Measurements from ENCODE around the gene GPD1. TPM values are rescaled to one million over a fixed set of nuclear protein-coding genes. Genes with fewer than 3 reads are reported as not detected.
"Not testable (repeated sequence)": the region's sequence is repeated elsewhere in the genome, so short reads cannot be mapped to it uniquely, and the experiment has no call there.

GPD1 gene
- total RNA-seq, 1 experiment from 2014 or later = 0.58 TPM

DNA sequence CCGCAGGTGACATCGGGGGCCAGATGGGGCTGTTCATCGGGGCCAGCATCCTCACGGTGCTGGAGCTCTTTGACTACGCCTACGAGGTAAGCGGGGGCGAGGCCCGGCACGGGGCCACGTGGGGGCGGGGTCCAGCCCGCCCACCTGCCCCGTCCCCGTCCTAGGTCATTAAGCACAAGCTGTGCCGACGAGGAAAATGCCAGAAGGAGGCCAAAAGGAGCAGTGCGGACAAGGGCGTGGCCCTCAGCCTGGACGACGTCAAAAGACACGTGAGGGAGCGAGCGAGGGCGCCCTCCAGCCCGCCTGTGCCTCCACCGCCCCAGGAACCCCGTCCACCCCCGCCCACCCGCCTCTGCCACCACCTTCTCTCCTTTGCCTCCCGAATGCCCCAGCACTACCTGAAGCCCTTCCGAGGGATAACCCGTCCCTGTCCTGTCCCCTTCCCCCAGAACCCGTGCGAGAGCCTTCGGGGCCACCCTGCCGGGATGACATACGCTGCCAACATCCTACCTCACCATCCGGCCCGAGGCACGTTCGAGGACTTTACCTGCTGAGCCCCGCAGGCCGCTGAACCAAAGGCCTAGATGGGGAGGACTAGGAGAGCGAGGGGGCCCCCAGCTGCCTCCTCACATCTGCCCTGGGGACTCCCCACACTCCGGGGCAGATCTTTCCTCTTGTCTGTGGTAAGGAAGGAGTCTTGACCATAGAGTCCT, 22.6 kb upstream of the GPD1 start:
- no TSS peak for BruUV-seq (replicated peaks)
- intact Hi-C loops (cut with micrococcal nuclease; ENCODE audit: unreplicated experiment) = no loop called here
- H3K27me3 ChIP-seq (replicated peaks; ENCODE audit: insufficient read depth, low read depth, low read length, poor library complexity) = no peaks in the 10 kb centered on the region
- ChIA-PET POLR2A (ENCODE audit: low non-redundant PET) (no interaction called here), CTCF (no interaction called here)
- no peaks in the 10 kb centered on the region for H3K36me3 ChIP-seq (ENCODE audit: insufficient read depth, low read length, poor library complexity, severe bottlenecking)
- no peaks in the 10 kb centered on the region for H3K9me3 ChIP-seq (ENCODE audit: low read depth, low read length, poor library complexity, severe bottlenecking)
- H3K4me1 ChIP-seq (ENCODE audit: insufficient read depth, low read length, poor library complexity, severe bottlenecking) = peaks cover 5% of the 10 kb centered on the region
- no peak for DNase-seq (ENCODE audit: low spot score)
- no peak overlapping the region for H3K27ac ChIP-seq (ENCODE audit: low read depth, low read length, poor library complexity, severe bottlenecking)
- TF ChIP-seq, protein P1, sequence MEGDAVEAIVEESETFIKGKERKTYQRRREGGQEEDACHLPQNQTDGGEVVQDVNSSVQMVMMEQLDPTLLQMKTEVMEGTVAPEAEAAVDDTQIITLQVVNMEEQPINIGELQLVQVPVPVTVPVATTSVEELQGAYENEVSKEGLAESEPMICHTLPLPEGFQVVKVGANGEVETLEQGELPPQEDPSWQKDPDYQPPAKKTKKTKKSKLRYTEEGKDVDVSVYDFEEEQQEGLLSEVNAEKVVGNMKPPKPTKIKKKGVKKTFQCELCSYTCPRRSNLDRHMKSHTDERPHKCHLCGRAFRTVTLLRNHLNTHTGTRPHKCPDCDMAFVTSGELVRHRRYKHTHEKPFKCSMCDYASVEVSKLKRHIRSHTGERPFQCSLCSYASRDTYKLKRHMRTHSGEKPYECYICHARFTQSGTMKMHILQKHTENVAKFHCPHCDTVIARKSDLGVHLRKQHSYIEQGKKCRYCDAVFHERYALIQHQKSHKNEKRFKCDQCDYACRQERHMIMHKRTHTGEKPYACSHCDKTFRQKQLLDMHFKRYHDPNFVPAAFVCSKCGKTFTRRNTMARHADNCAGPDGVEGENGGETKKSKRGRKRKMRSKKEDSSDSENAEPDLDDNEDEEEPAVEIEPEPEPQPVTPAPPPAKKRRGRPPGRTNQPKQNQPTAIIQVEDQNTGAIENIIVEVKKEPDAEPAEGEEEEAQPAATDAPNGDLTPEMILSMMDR (conservative IDR thresholded peaks at IDR 0.05; ENCODE audit: low read depth, low read length) = no peak
- no peak for TF ChIP-seq EZH2 (IDR thresholded peaks at IDR 0.05; ENCODE audit: borderline replicate concordance, low read depth, low read length, poor library complexity, severe bottlenecking)
- H3K4me3 ChIP-seq (ENCODE audit: low read depth, low read length, poor library complexity, severe bottlenecking) = no peak overlapping the region

DNA sequence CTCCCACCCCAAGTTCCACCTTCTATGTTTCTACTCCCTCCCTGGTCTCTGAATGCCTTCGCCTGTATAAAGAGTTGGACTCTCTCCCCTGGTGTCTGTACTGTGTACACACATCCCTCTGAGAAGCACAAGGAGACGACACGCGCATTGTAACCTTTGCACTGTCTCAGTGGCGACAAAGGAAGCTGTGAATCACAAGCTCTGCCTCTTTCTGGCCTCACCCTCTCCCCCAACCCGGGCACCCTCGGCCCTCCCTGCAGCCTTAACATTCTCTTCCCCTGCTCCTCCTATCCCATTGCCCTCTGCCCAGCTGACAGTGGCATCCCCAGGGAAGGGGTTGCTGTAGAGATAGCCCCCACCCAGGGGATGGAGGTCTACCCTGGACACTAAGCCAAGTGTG, 21.2 kb upstream of the GPD1 start:
- Histone ChIP-seq H3K4me1 (ENCODE audit: insufficient read depth, low read length, poor library complexity, severe bottlenecking) (peaks cover 5% of the 10 kb centered on the region), H3K4me3 (ENCODE audit: low read depth, low read length, poor library complexity, severe bottlenecking) (no peak overlapping the region), H3K9me3 (ENCODE audit: low read depth, low read length, poor library complexity, severe bottlenecking) (no peaks in the 10 kb centered on the region), H3K36me3 (ENCODE audit: insufficient read depth, low read length, poor library complexity, severe bottlenecking) (peaks cover 8% of the 10 kb centered on the region), H3K27me3 (replicated peaks; ENCODE audit: insufficient read depth, low read depth, low read length, poor library complexity) (no peaks in the 10 kb centered on the region), H3K27ac (ENCODE audit: low read depth, low read length, poor library complexity, severe bottlenecking) (no peak overlapping the region)
- POLR2A ChIA-PET (ENCODE audit: low non-redundant PET) = no interaction called here
- intact Hi-C loops (cut with micrococcal nuclease; ENCODE audit: unreplicated experiment) = no loop called here
- BruUV-seq (replicated peaks) = no TSS peak
- TF ChIP-seq, protein P1 (conservative IDR thresholded peaks at IDR 0.05; ENCODE audit: low read depth, low read length) = no peak
- TF ChIP-seq EZH2 (IDR thresholded peaks at IDR 0.05; ENCODE audit: borderline replicate concordance, low read depth, low read length, poor library complexity, severe bottlenecking) = no peak
- DNase-seq (ENCODE audit: low spot score) = no peak
- CTCF ChIA-PET = interaction anchor here (2.8 kb wide), 1 partner anchor 28 kb away, joined by 19 read pairs; the partner anchor contains the start of gene COX14

DNA sequence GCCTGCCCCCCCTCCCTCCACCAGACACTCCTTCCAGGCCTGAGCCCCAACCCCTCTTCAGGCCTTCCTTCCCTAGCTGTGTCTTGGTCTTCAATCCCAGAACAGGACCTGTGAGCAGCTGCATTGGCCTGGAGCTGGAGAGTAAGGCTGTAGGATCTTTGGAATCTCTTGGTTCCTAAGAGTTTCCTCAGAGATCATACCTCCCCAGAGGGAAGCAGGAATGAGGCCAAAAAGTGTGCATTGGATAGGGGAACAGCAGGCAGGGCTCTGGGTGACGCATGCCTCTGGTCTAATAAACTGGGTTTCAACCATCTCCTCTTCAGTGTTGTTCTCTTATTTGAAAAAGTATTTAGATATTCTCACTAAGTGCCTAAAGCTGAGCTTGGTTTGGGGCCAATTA, 20.5 kb upstream of the GPD1 start:
- Histone ChIP-seq H3K4me3 (ENCODE audit: low read depth, low read length, poor library complexity, severe bottlenecking) (no peak overlapping the region), H3K36me3 (ENCODE audit: insufficient read depth, low read length, poor library complexity, severe bottlenecking) (peaks cover 14% of the 10 kb centered on the region), H3K9me3 (ENCODE audit: low read depth, low read length, poor library complexity, severe bottlenecking) (no peaks in the 10 kb centered on the region), H3K27ac (ENCODE audit: low read depth, low read length, poor library complexity, severe bottlenecking) (no peak overlapping the region), H3K4me1 (ENCODE audit: insufficient read depth, low read length, poor library complexity, severe bottlenecking) (peaks cover 5% of the 10 kb centered on the region), H3K27me3 (replicated peaks; ENCODE audit: insufficient read depth, low read depth, low read length, poor library complexity) (no peaks in the 10 kb centered on the region)
- no peak for DNase-seq (ENCODE audit: low spot score)
- POLR2A ChIA-PET (ENCODE audit: low non-redundant PET) = no interaction called here
- intact Hi-C loops (cut with micrococcal nuclease; ENCODE audit: unreplicated experiment) = no loop called here
- no TSS peak for BruUV-seq (replicated peaks)
- CTCF ChIA-PET = interaction anchor here (2.8 kb wide), 1 partner anchor 27 kb away, joined by 19 read pairs; the partner anchor contains the start of gene COX14
- no peak for TF ChIP-seq EZH2 (IDR thresholded peaks at IDR 0.05; ENCODE audit: borderline replicate concordance, low read depth, low read length, poor library complexity, severe bottlenecking)
- TF ChIP-seq, protein P1 (conservative IDR thresholded peaks at IDR 0.05; ENCODE audit: low read depth, low read length) = no peak

DNA sequence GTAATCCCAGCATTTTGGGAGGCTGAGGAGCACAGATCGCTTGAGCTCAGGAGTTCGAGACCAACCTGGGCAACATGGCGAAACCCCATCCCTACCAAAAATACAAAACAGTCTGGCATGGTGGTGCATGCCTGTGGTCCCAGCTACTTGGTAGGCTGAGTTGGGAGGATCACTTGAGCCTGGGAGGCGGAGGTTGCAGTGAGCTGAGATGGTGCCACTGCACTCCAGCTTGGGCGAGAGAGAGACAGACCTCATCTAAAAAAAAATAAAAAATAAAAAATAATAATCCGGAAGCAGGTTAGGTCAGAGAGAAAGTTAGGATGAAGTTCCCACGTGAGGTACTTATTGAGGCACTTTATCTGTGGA, 19.4 kb upstream of the GPD1 start:
- not testable (repeated sequence) for H3K9me3 ChIP-seq (ENCODE audit: low read depth, low read length, poor library complexity, severe bottlenecking); H3K27me3 ChIP-seq (replicated peaks; ENCODE audit: insufficient read depth, low read depth, low read length, poor library complexity); DNase-seq (ENCODE audit: low spot score); BruUV-seq (replicated peaks); H3K4me1 ChIP-seq (ENCODE audit: insufficient read depth, low read length, poor library complexity, severe bottlenecking)
- intact Hi-C loops (cut with micrococcal nuclease; ENCODE audit: unreplicated experiment) = loop anchor here (2.0 kb wide), 1 partner anchor 82 kb away; the partner anchor contains the start of gene CERS5
- ChIA-PET CTCF (interaction anchor here (0.5 to 2.8 kb wide), 14 partner anchors 10 to 230 kb away, joined by 3 to 19 read pairs (median 4); partner anchors contain the start of genes COX14 and GPD1), POLR2A (ENCODE audit: low non-redundant PET) (interaction anchor here (0.6 to 0.7 kb wide), 8 partner anchors 18 to 664 kb away, joined by 3 to 19 read pairs (median 6); partner anchors contain the start of gene GPD1)
- H3K36me3 ChIP-seq (ENCODE audit: insufficient read depth, low read length, poor library complexity, severe bottlenecking) = peaks cover 25% of the 10 kb centered on the region
- H3K4me3 ChIP-seq (ENCODE audit: low read depth, low read length, poor library complexity, severe bottlenecking) = peak overlapping the region; percentile 76
- H3K27ac ChIP-seq (ENCODE audit: low read depth, low read length, poor library complexity, severe bottlenecking) = peak overlapping the region; percentile 90

All from A673 (cell line).